ENCODE measurements around the gene APOLD1. TPM values are rescaled to one million over a fixed set of nuclear protein-coding genes. Genes with fewer than 3 reads are reported as not detected.
A peak's percentile ranks its signal among the peaks of the same experiment; 100 is the strongest.

The APOLD1 gene
- polyA plus RNA-seq, 2 of the 4 experiments (the other 2 are of a cell fraction), result 0.44 to 1.3 TPM

- Histone ChIP-seq H3K9me3 (no peaks in the 10 kb centered on the region), H3K4me2 (peak overlapping the region; percentile 38), H3K4me3 (no peak overlapping the region), H3K27ac (peak overlapping the region; percentile 52 to 88), H3K4me1 (peaks cover 57% of the 10 kb centered on the region)
- CTCF ChIA-PET, result interaction anchor here (0.6 to 5.9 kb wide), 14 partner anchors 11 to 362 kb away, joined by 3 to 78 read pairs (median 20); partner anchors contain the start of genes DDX47 and GPRC5A
- POLR2A ChIA-PET, result interaction anchor here (0.7 to 2.0 kb wide), 3 partner anchors 16 to 60 kb away, joined by 3 to 8 read pairs (median 5); partner anchors contain the start of gene GPRC5A
- 73% methylated on average over 7 of the region's 7 CpGs for WGBS (ENCODE audit: missing lambda C conversion rate)
- ATAC-seq (peak; percentile 48 to 55; a peak in 5 of 6 replicates), FAIRE-seq (no peak), DNase-seq (ENCODE audit: low read depth in 1 of 2, low spot score in 1 of 2) (peak; percentile 55 to 74)
- TF ChIP-seq SREBF2 (IDR thresholded peaks at IDR 0.05) (no peak), CHD4 (IDR thresholded peaks at IDR 0.05; ENCODE audit: borderline replicate concordance) (no peak), ZNF302 (CRISPR knock-in tag; IDR thresholded peaks at IDR 0.05) (no peak), POLR2A (IDR thresholded peaks at IDR 0.05; ENCODE audit: low read length) (no peak), BHLHE40 (IDR thresholded peaks at IDR 0.05; ENCODE audit: low read depth, low read length) (no peak), FOXS1 (CRISPR knock-in tag; IDR thresholded peaks at IDR 0.05) (no peak), HES2 (IDR thresholded peaks at IDR 0.05) (no peak), HOXA7 (CRISPR knock-in tag; IDR thresholded peaks at IDR 0.05) (no peak), KDM5A (IDR thresholded peaks at IDR 0.05) (no peak), ZSCAN20 (CRISPR knock-in tag; IDR thresholded peaks at IDR 0.05) (no peak), ZC3H11A (IDR thresholded peaks at IDR 0.05) (no peak), NPAS2 (CRISPR knock-in tag; IDR thresholded peaks at IDR 0.05; ENCODE audit: borderline replicate concordance) (no peak), SMC3 (IDR thresholded peaks at IDR 0.05) (no peak), KDM1A (IDR thresholded peaks at IDR 0.05; ENCODE audit: low read depth) (no peak), MAX (IDR thresholded peaks at IDR 0.05) (0 out of 2 replicates have a peak, but pooled peaks have one; percentile 42), FOSL2 (IDR thresholded peaks at IDR 0.05) (no peak), FOSL2 (CRISPR knock-in tag; IDR thresholded peaks at IDR 0.05) (peak; percentile 74), NR3C1 (IDR thresholded peaks at IDR 0.05) (no peak), GATA3 (IDR thresholded peaks at IDR 0.05; ENCODE audit: borderline replicate concordance) (peak; percentile 57; the same call in 1 of the 2 replicates), NFE2L2 (conservative IDR thresholded peaks at IDR 0.05; ENCODE audit: low read length) (no peak), CBX2 (IDR thresholded peaks at IDR 0.05; ENCODE audit: borderline replicate concordance, low read depth) (no peak), JUNB (IDR thresholded peaks at IDR 0.05) (peak; percentile 41; the same call in 1 of the 2 replicates), TFCP2L1 (CRISPR knock-in tag; IDR thresholded peaks at IDR 0.05) (no peak), ZFP36 (IDR thresholded peaks at IDR 0.05; ENCODE audit: borderline replicate concordance, partially characterized antibody) (peak; percentile 67), MAFK (IDR thresholded peaks at IDR 0.05; ENCODE audit: partially characterized antibody) (no peak), HOXB5 (CRISPR knock-in tag; IDR thresholded peaks at IDR 0.05) (no peak), BCL3 (IDR thresholded peaks at IDR 0.05) (no peak), ATOH8 (CRISPR knock-in tag; IDR thresholded peaks at IDR 0.05; ENCODE audit: low read depth) (no peak), USF2 (IDR thresholded peaks at IDR 0.05) (no peak), RNF2 (IDR thresholded peaks at IDR 0.05; ENCODE audit: borderline replicate concordance, low read depth) (no peak), JUN (IDR thresholded peaks at IDR 0.05) (0 out of 5 replicates have a peak, but pooled peaks of 1 of the 2 experiments have one; percentile 18), PBX3 (IDR thresholded peaks at IDR 0.05) (no peak), FOSB (CRISPR knock-in tag; IDR thresholded peaks at IDR 0.05) (no peak), EHF (CRISPR knock-in tag; IDR thresholded peaks at IDR 0.05) (no peak), CTCF (IDR thresholded peaks at IDR 0.05) (no peak), POLR2AphosphoS2 (conservative IDR thresholded peaks at IDR 0.05; ENCODE audit: low read length) (no peak)
These were observed 50.1 kb downstream of the APOLD1 start for GRCh38 chr12:12835378-12836146.
